Osteoblast (primary cell): ENCODE measurements around the gene NAV2. TPM values are rescaled to one million over a fixed set of nuclear protein-coding genes. Genes with fewer than 3 reads are reported as not detected.

Experiments used
- DNase-seq: peaks from one replicate; pipeline ENCODE4 v3.0.0; 2011; ENCODE audit warnings: low spot score, mixed read lengths; ENCODE audit not compliant: insufficient read length; ENCODE audit errors: missing footprints
- H2AFZ ChIP-seq: 2 replicates; pipeline ENCODE4 v1.6.0; 2011; ENCODE audit warnings: mild to moderate bottlenecking, low read length
- H3K27ac ChIP-seq: 2 replicates; pipeline ENCODE4 v1.5.1; 2011; ENCODE audit warnings: mild to moderate bottlenecking, low read depth, low read length, moderate library complexity
- H3K27me3 ChIP-seq: 2 replicates; pipeline ENCODE4 v1.6.0; 2012; ENCODE audit warnings: mild to moderate bottlenecking, control low read depth, inconsistent platforms, low read length, moderate library complexity; ENCODE audit not compliant: insufficient read depth
- H3K36me3 ChIP-seq: 2 replicates; pipeline ENCODE4 v1.5.1; 2011; ENCODE audit warnings: mild to moderate bottlenecking, low read length, control low read depth, moderate library complexity; ENCODE audit not compliant: insufficient read depth
- H3K4me1 ChIP-seq: 2 replicates; pipeline ENCODE4 v1.5.1; 2011; ENCODE audit warnings: mild to moderate bottlenecking, low read length, control low read depth, moderate library complexity; ENCODE audit not compliant: insufficient read depth
- H3K4me2 ChIP-seq: 2 replicates; pipeline ENCODE4 v1.6.0; 2011; ENCODE audit warnings: mild to moderate bottlenecking, low read length; ENCODE audit not compliant: insufficient read depth
- H3K4me3 ChIP-seq: fragments of 200-600 bp; sonication (generic); 3 replicates; pipeline ENCODE4 v1.5.1; 2012; ENCODE audit warnings: mild to moderate bottlenecking, low read length, inconsistent platforms; ENCODE audit not compliant: insufficient read depth
- H3K79me2 ChIP-seq: 2 replicates; pipeline ENCODE4 v1.6.0; 2012; ENCODE audit warnings: mild to moderate bottlenecking, low read length, control low read depth, inconsistent platforms; ENCODE audit not compliant: insufficient read depth
- H3K9me3 ChIP-seq: 2 replicates; pipeline ENCODE4 v1.5.1; 2011; ENCODE audit warnings: low read depth, low read length, control low read depth
- H4K20me1 ChIP-seq: 2 replicates; pipeline ENCODE4 v1.6.0; 2012; ENCODE audit warnings: mild to moderate bottlenecking, low read length, control low read depth; ENCODE audit not compliant: insufficient read depth
- total RNA-seq: library from RNA; depleted of rRNA; stranded (reverse); fragments of >200 nt; gene quantifications from 2 replicates; pipeline ENCODE4 v1.2.3, GENCODE V29; 2012
- TF ChIP-seq, protein P1 (sequence below): IDR thresholded peaks from 2 replicates; pipeline ENCODE4 v1.5.1; 2011; ENCODE audit warnings: mild to moderate bottlenecking, low read depth, low read length, moderate library complexity; ENCODE audit errors: extremely low read depth

The NAV2 gene
- total RNA-seq, 1 donor = 8.7 TPM

DNA sequence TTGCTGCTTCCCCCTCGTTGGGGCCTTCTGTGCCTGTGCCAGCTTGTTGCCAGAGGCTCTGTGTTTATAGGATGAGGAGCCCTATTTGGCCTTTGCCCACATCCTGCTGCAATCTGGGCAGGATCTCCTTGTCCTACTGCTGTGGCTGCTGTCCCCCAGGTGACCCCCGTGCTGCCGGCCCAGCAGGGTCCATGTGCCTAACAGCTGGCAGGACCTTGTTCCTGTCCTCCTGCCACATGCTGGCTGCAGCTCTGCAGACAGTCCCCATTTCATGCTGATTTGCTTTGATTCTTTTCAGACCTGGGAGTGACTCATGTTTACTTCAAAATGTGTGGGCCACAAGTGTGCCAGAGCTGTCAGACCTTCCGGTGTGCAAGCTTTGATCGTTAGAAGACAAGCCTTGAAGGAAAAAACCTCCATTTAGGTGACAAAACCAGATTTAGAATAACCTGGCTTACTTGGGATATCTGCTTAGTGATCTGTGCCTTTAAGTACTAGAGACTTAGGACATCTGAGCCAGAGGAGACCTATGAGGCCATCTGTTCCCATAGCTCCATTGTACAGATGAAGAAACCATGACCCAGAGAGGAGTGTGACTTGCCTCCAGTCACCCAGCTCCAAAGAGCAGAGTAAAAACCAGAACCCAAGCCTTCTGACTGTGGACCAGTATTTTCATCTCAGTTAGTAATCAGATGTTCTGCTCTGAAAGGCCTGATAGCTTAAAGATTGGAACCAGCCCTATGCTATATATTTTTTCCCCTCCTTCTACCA, 11.1 kb downstream of the NAV2 start:
- Histone ChIP-seq H3K4me3 (no peak overlapping the region), H2AFZ (no peak overlapping the region), H3K27me3 (no peaks in the 10 kb centered on the region), H3K4me2 (no peak overlapping the region), H3K27ac (peak overlapping the region; percentile 20), H3K9me3 (no peaks in the 10 kb centered on the region), H3K4me1 (peaks cover 38% of the 10 kb centered on the region), H3K36me3 (peaks cover 8% of the 10 kb centered on the region), H3K79me2 (peaks cover 99% of the 10 kb centered on the region), H4K20me1 (peaks cover 13% of the 10 kb centered on the region)
- TF ChIP-seq, protein P1, sequence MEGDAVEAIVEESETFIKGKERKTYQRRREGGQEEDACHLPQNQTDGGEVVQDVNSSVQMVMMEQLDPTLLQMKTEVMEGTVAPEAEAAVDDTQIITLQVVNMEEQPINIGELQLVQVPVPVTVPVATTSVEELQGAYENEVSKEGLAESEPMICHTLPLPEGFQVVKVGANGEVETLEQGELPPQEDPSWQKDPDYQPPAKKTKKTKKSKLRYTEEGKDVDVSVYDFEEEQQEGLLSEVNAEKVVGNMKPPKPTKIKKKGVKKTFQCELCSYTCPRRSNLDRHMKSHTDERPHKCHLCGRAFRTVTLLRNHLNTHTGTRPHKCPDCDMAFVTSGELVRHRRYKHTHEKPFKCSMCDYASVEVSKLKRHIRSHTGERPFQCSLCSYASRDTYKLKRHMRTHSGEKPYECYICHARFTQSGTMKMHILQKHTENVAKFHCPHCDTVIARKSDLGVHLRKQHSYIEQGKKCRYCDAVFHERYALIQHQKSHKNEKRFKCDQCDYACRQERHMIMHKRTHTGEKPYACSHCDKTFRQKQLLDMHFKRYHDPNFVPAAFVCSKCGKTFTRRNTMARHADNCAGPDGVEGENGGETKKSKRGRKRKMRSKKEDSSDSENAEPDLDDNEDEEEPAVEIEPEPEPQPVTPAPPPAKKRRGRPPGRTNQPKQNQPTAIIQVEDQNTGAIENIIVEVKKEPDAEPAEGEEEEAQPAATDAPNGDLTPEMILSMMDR = no peak
- DNase-seq = no peak

- H3K4me1 ChIP-seq = peaks cover 39% of the 10 kb centered on the region
- peaks cover 11% of the 10 kb centered on the region for H3K36me3 ChIP-seq
- H2AFZ ChIP-seq = no peak overlapping the region
- H3K27me3 ChIP-seq = no peaks in the 10 kb centered on the region
- no peaks in the 10 kb centered on the region for H3K9me3 ChIP-seq
- H4K20me1 ChIP-seq = peaks cover 13% of the 10 kb centered on the region
- H3K79me2 ChIP-seq = peaks cover 99% of the 10 kb centered on the region
- no peak overlapping the region for H3K4me2 ChIP-seq
- DNase-seq = no peak
- no peak overlapping the region for H3K27ac ChIP-seq
- TF ChIP-seq, protein P1 = no peak
- no peak overlapping the region for H3K4me3 ChIP-seq
Observed at GRCh38 chr11:19724765-19725164, 12.1 kb downstream of the NAV2 start.

DNA sequence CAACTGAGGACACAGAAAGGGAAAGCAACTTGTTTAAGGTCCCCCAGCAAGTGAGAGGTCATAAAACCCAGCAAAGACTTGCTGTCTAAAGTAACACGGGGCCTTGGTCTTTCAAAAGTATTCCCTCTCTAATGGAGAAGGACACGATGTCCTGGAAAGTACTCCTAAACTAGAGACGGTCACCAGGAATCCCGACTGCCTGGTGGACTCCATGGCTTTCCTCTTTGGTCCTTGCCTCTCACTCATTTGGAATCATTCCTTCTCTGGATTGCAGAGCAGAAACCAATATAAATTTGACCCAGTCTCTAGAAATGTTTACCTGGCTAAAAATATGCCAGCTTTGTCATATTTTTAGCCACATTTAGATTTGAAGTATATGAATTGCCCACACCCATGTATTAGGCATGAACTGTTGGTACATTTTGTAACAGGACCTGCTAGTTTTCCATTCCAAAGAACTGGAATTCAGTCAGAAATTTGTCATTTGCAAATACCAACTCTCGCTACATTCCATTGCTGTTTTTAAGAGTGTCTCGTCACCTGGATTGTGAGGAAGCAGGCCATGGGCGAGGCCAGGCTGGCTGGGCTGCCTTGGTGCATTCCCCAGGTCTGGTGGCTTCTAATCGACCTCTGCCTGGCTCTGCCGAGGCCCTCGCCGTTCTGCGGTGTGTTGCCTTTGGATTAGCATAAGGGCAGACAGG, 12.9 kb downstream of the NAV2 start:
- H3K4me2 ChIP-seq = no peak overlapping the region
- TF ChIP-seq, protein P1 = no peak
- peaks cover 13% of the 10 kb centered on the region for H4K20me1 ChIP-seq
- H3K4me3 ChIP-seq = no peak overlapping the region
- H3K36me3 ChIP-seq = peaks cover 11% of the 10 kb centered on the region
- H3K27ac ChIP-seq = no peak overlapping the region
- no peaks in the 10 kb centered on the region for H3K9me3 ChIP-seq
- no peaks in the 10 kb centered on the region for H3K27me3 ChIP-seq
- DNase-seq = no peak
- H2AFZ ChIP-seq = no peak overlapping the region
- H3K4me1 ChIP-seq = peaks cover 38% of the 10 kb centered on the region
- H3K79me2 ChIP-seq = peaks cover 99% of the 10 kb centered on the region

- no peak overlapping the region for H3K4me3 ChIP-seq
- H3K79me2 ChIP-seq = peaks cover 100% of the 10 kb centered on the region
- H2AFZ ChIP-seq = no peak overlapping the region
- H4K20me1 ChIP-seq = peaks cover 13% of the 10 kb centered on the region
- peaks cover 11% of the 10 kb centered on the region for H3K36me3 ChIP-seq
- no peak overlapping the region for H3K4me2 ChIP-seq
- DNase-seq = no peak
- peaks cover 28% of the 10 kb centered on the region for H3K4me1 ChIP-seq
- TF ChIP-seq, protein P1 = no peak
- H3K9me3 ChIP-seq = no peaks in the 10 kb centered on the region
- no peaks in the 10 kb centered on the region for H3K27me3 ChIP-seq
- peak overlapping the region; percentile 15 for H3K27ac ChIP-seq
Observed at GRCh38 chr11:19727246-19727645, 14.6 kb downstream of the NAV2 start.
